Heart left ventricle (tissue), 16 donors: ENCODE data around the gene RAET1E. TPM values are rescaled to one million over a fixed set of nuclear protein-coding genes. Genes with fewer than 3 reads are reported as not detected.
A peak's percentile ranks its signal among the peaks of the same experiment; 100 is the strongest.
"Not testable (repeated sequence)": the region's sequence is repeated elsewhere in the genome, so short reads cannot be mapped to it uniquely, and the experiment has no call there.

ENCODE experiments used
- ATAC-seq, 4 donors: fragments of 200-7000 bp; cut with Tn5 transposase; one replicate each; pipeline ENCODE4 v1.9.1; 2020 to 2022; ENCODE audit warnings: moderate library complexity in 4 of 4, mild to moderate bottlenecking in 3 of 4, moderate number of reproducible peaks in 1 of 4
- DNase-seq, 5 donors: peaks; one replicate each; pipeline ENCODE4 v3.0.0-alpha.2; 2020
- H3K27ac ChIP-seq, 12 donors: fragments of 200-600 bp; sonication (generic) in 4 of 12; one replicate each; pipeline versions ENCODE4 v1.5.0 to v1.8.0; 2016 to 2022; ENCODE audit warnings: mild to moderate bottlenecking in 2 of 12
- H3K27me3 ChIP-seq, 9 donors: fragments of 200-600 bp; sonication (generic) in 2 of 9; one replicate each; pipeline versions ENCODE4 v1.5.1 to v1.8.0; 2016 to 2022; ENCODE audit warnings: mild to moderate bottlenecking in 3 of 9
- H3K36me3 ChIP-seq, 9 donors: fragments of 200-600 bp; sonication (generic) in 2 of 9; one replicate each; pipeline versions ENCODE4 v1.5.0 to v1.8.0; 2018 to 2022; ENCODE audit warnings: mild to moderate bottlenecking in 2 of 9
- H3K4me1 ChIP-seq, 12 donors: fragments of 200-600 bp; sonication (generic) in 4 of 12; one replicate each; pipeline versions ENCODE4 v1.5.0 to v1.8.0; 2016 to 2022; ENCODE audit warnings: mild to moderate bottlenecking in 3 of 12
- H3K4me3 ChIP-seq, 12 donors: fragments of 200-600 bp; sonication (generic) in 4 of 12; one replicate each; pipeline versions ENCODE4 v1.5.0 to v1.8.0; 2017 to 2022; ENCODE audit warnings: mild to moderate bottlenecking in 9 of 12, moderate library complexity in 4 of 12
- H3K9me3 ChIP-seq, 12 donors: fragments of 200-600 bp; sonication (generic) in 4 of 12; one replicate each; pipeline versions ENCODE4 v1.5.0 to v1.8.0; 2016 to 2022; ENCODE audit warnings: mild to moderate bottlenecking in 1 of 12
- CTCF ChIP-seq, 12 donors: fragments of 200-600 bp; sonication (generic) in 4 of 12; IDR thresholded peaks; one replicate each; pipeline versions ENCODE4 v1.5.0 to v1.8.0; 2018 to 2022; ENCODE audit warnings: antibody characterized with exemption in 12 of 12, mild to moderate bottlenecking in 5 of 12
- POLR2A ChIP-seq, 2 donors: fragments of 450-650 bp; IDR thresholded peaks; one replicate each; pipeline ENCODE4 v1.6.1; 2017; ENCODE audit warnings: antibody characterized with exemption in 2 of 2, mild to moderate bottlenecking in 2 of 2, moderate library complexity in 2 of 2
- WGBS, 4 donors: extraction: QIAGEN DNeasy Blood & Tissue Kit in 2 of 4; methylation state at CpG; one replicate each; pipeline versions ENCODE4 v1.1.5 to v1.1.7; 2013 to 2018; 5-methylcytosine and 5-hydroxymethylcytosine counted together
- intact Hi-C, 10 donors: fragments of 100-400 bp; cut with DNase I; formaldehyde crosslinking; loops; one replicate each; pipeline versions ENCODE4 v1.11.1 to v1.14.2; 2022
- long read RNA-seq, 3 donors: library from polyadenylated mRNA; unstranded; transcript quantifications; one replicate each; pipeline ENCODE4 v2.0.0, GENCODE V29; 2020 to 2021
- polyA plus RNA-seq, 2 donors: library from polyadenylated mRNA; stranded (reverse); fragments of 200-250 nt; gene quantifications; one replicate each; pipeline ENCODE4 v1.2.3, GENCODE V29; 2013
- total RNA-seq, 9 donors: library from RNA; depleted of rRNA in 2 of 9; stranded (reverse); fragments of >200 nt in 2 of 9; fragmentation: NEBNext Ultra II Directional in 3 of 9; extraction: Animal tissue kit (Norgen Biotek cat#: 25700) in 3 of 9; gene quantifications; one replicate each; pipeline versions ENCODE4 v1.1.0 to v1.2.4, GENCODE V29; 2016 to 2023
- donor health status: ischemic (EF 13 %, LVEDD 7.1; RV severe dilation, severe dysfunction).
- donor health status: healthy with polysubstance abuse.
- donor health status: DM: no; HTN: yes; CAD: no.
- donor health status: DM: no; HTN: no; CAD: no.
- donor health status: ischemic (EF 25% LVEDD 6.9; RV normal size, moderate dysfunction).
- donor health status: ischemic (EF 25% LVEDD 5.7; RV mildly dilated, moderate dysfunction).
- donor health status: healthy.
- donor health status: DM: yes; HTN: yes; CAD: no.
- donor health status: ischemic (EF 35%, LVEDD 5.7; RV mildly dilated, moderate dysfunction).
- donor health status: nonischemic (EF 11% LVEDD 7.7; RV severe dilation, severe dysfunction).
- donor health status: DM: yes; HTN: yes; CAD: no.
- donor health status: PGD.
- donor health status: ischemic (EF 29% LVEDD 5.4; RV normal size, mild dysfunction).
- donor health status: nonischemic (EF 23%, LVEDD 6.1; RV moderate dilation, normal function).

The RAET1E gene
- total RNA-seq (1 to 10 TPM in 1 of 9 donors, under 1 TPM in 3, not detected in 5; 0.12 to 5.0 (median 0.50) TPM), polyA plus RNA-seq (under 1 TPM in 1 of 2 donors, not detected in 1; 0.46 TPM)
- long read RNA-seq, donor 1: 0 reads
- long read RNA-seq, donor 2: 0 reads
- long read RNA-seq, donor 3: 0 reads

- WGBS, 4 donors: 78 to 86% (median 81%) methylated on average over 17 of the region's 17 CpGs
- H3K4me1 ChIP-seq: peaks cover 8 to 36% (median 27%) of the 10 kb centered on the region in 12 donors
- TF ChIP-seq CTCF (IDR thresholded peaks at IDR 0.05) (no peak), POLR2A (IDR thresholded peaks at IDR 0.05) (no peak)
- DNase-seq (no peak), ATAC-seq (no peak)
- H3K4me3 ChIP-seq: peak within 1 kb of the TSS in 9 of 12 donors; percentile 10 to 45 (median 29)
- no peaks in the 10 kb centered on the region for H3K36me3 ChIP-seq
- H3K27me3 ChIP-seq: no peaks in the 10 kb centered on the region
- no peaks in the 10 kb centered on the region for H3K9me3 ChIP-seq
- intact Hi-C loops: loop anchor here in 2 of 10 donors (2.0 kb wide), 2 partner anchors 25 to 27 kb away; partner anchors contain the start of gene RAET1G (in 1 of the 2)
- peak within 1 kb of the TSS in 11 of 12 donors; percentile 8 to 78 (median 69) for H3K27ac ChIP-seq
Measured at GRCh38 chr6:149897855-149898744, at the start of gene RAET1E. Gene RAET1E, minus strand, starts transcription at chr6:149898113. Its CDS starts 7,212 bp downstream, at chr6:149890901.

GRCh38 chr6:149947533-149947932, 49.6 kb upstream of the RAET1E start:
- H3K4me3 ChIP-seq, intact Hi-C loops, DNase-seq, ATAC-seq, H3K4me1 ChIP-seq, H3K36me3 ChIP-seq, H3K9me3 ChIP-seq, H3K27ac ChIP-seq: not testable (repeated sequence)
- peaks cover 0 to 42% (median 25%) of the 10 kb centered on the region in 9 donors for H3K27me3 ChIP-seq
- no CpG with 5 or more reads among the region's 1 CpG for WGBS, 4 donors

DNA sequence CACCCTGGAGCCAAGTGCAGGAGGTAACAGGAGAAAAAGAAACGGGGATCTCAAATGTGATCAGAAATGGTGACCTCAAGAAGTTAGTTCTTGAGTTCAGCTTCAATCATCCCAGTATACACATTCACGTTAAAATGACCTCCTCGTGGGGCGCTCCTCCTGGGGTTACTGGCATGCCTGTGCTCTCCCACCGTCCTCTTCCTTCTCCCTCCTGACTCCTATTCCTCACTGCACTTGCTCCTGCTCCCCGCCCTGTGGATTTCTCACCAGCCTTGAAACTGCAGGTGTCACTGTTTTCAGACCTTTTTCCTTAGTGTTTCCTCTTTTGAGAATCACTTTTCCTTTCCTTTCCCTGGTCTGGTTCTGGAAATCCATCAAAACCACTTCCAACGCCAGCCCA, 48.7 kb upstream of the RAET1E start:
- H3K4me1 ChIP-seq, H3K36me3 ChIP-seq, H3K9me3 ChIP-seq, H3K4me3 ChIP-seq, ATAC-seq, DNase-seq, intact Hi-C loops, H3K27ac ChIP-seq: not testable (repeated sequence)
- 63 to 75% (median 70%) methylated on average over 7 of the region's 7 CpGs for WGBS, 4 donors
- H3K27me3 ChIP-seq: peaks cover 0 to 33% (median 19%) of the 10 kb centered on the region in 9 donors

DNA sequence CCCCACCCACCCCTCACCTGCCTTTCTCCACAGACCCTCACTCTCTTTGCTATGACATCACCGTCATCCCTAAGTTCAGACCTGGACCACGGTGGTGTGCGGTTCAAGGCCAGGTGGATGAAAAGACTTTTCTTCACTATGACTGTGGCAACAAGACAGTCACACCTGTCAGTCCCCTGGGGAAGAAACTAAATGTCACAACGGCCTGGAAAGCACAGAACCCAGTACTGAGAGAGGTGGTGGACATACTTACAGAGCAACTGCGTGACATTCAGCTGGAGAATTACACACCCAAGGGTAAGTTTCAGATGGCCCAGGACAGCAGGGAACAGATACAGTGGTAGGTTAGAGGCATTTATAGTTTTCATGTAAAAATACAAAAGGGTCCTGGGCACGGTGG, 47.4 kb upstream of the RAET1E start:
- H3K9me3 ChIP-seq, intact Hi-C loops, H3K27ac ChIP-seq, H3K4me3 ChIP-seq, ATAC-seq, H3K36me3 ChIP-seq, DNase-seq: not testable (repeated sequence)
- WGBS, 4 donors: 74 to 90% (median 81%) methylated on average over 3 to 5 of the region's 6 CpGs
- H3K27me3 ChIP-seq: peaks cover 5 to 30% (median 20%) of the 10 kb centered on the region in 9 donors
- peaks cover 0 to 18% (median 6%) of the 10 kb centered on the region in 12 donors for H3K4me1 ChIP-seq

DNA sequence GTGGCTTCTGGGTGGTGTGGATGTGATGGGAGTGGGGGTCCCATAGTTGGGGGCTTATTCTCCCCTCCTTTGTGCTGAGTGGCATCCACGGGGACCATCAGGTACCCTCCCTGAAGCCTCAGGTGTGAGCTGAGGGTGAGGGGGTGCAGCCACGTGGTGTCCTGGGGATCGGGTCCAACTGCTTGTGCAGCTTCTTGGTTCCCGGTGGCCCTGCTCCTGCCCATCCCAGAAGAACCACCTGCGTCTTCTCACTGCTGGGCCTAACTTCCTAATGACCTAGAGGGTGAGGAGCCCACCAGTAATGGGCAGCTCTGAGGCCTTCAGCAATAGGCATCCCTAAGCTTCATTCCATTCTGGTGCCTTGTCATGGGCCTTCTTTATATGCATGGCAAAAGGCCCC, 45.4 kb upstream of the RAET1E start:
- 78 to 100% (median 83%) methylated on average over 1 to 5 of the region's 5 CpGs for WGBS, 4 donors
- H3K4me3 ChIP-seq, DNase-seq, intact Hi-C loops, H3K27ac ChIP-seq, H3K36me3 ChIP-seq, ATAC-seq, H3K9me3 ChIP-seq: not testable (repeated sequence)
- H3K27me3 ChIP-seq: peaks cover 20 to 43% (median 32%) of the 10 kb centered on the region in 9 donors
- H3K4me1 ChIP-seq: peaks cover 0 to 27% (median 14%) of the 10 kb centered on the region in 12 donors

- Histone ChIP-seq H3K27ac (peak overlapping the region in 3 of 12 donors; percentile 35 to 60 (median 58)), H3K9me3 (no peaks in the 10 kb centered on the region), H3K4me3 (peak overlapping the region; percentile 47 to 77 (median 64)), H3K36me3 (no peaks in the 10 kb centered on the region), H3K4me1 (peaks cover 0 to 30% (median 16%) of the 10 kb centered on the region in 12 donors), H3K27me3 (peaks cover 25 to 50% (median 36%) of the 10 kb centered on the region in 9 donors)
- DNase-seq (peak in 1 of 5 donors; percentile 58), ATAC-seq (peak in 3 of 4 donors; percentile 1 to 5 (median 5))
- 25 to 42% (median 31%) methylated on average over 9 to 13 of the region's 13 CpGs for WGBS, 4 donors
- intact Hi-C loops: no loop called here
- TF ChIP-seq POLR2A (IDR thresholded peaks at IDR 0.05): no peak
- no peak for TF ChIP-seq CTCF (IDR thresholded peaks at IDR 0.05)
Measured at GRCh38 chr6:149942461-149942829, 44.5 kb upstream of the RAET1E start.
